Measurements from ENCODE around the gene SPRYD3. TPM values are rescaled to one million over a fixed set of nuclear protein-coding genes. Genes with fewer than 3 reads are reported as not detected.

The SPRYD3 gene
- total RNA-seq, 1 experiment from 2014 or later, result 47.5 TPM

DNA sequence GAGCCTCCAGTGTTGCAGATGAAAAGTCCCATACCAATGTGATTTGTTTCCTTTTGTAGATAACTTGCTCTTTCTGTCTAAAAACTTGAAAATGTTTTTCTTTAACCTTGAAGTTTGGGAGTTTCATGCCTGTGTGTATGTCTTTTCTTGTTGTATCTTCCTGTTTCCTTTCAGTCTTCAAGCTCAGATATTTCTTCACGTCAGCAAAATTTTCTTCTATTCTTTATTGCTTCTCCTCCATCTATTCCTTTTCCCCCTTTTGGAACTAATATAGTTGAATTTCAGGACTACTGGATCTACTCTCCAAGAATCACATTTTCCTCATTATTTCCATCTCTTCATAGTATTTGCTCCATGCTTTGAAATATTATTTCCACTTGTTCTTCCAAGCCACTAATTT lies 48.0 kb upstream of the SPRYD3 start:
- POLR2A ChIA-PET, result no interaction called here
- Histone ChIP-seq H4K20me1 (ENCODE audit: insufficient read depth) (no peaks in the 10 kb centered on the region), H3K9me2 (ENCODE audit: insufficient read depth) (no peaks in the 10 kb centered on the region), H3K4me2 (ENCODE audit: low read length) (no peak overlapping the region), H3K4me3 (replicated peaks in 1 of 2; ENCODE audit: low read depth in 1 of 2, low read length in 2 of 2) (no peak overlapping the region), H3K9me3 (ENCODE audit: control insufficient read depth in 1 of 2, insufficient read depth in 1 of 2, low read depth in 1 of 2, low read length in 2 of 2) (no peaks in the 10 kb centered on the region), H3K79me2 (ENCODE audit: insufficient read depth, low read length) (no peaks in the 10 kb centered on the region), H3K36me3 (ENCODE audit: control insufficient read depth in 1 of 2, insufficient read depth in 2 of 2, low read length in 2 of 2) (no peaks in the 10 kb centered on the region), H3K9ac (ENCODE audit: low read length) (no peak overlapping the region), H3K27me3 (ENCODE audit: insufficient read depth, low read length) (no peaks in the 10 kb centered on the region), H2AFZ (ENCODE audit: low read depth, low read length, poor library complexity, severe bottlenecking) (no peak overlapping the region), H3K27ac (ENCODE audit: low read depth, low read length) (no peak overlapping the region), H3K4me1 (ENCODE audit: control insufficient read depth in 1 of 2, insufficient read depth in 2 of 2, low read length in 2 of 2) (no peaks in the 10 kb centered on the region)
- no peak for TF ChIP-seq MAX (IDR thresholded peaks at IDR 0.05)
- TF ChIP-seq TCF7L2 (IDR thresholded peaks at IDR 0.05; ENCODE audit: borderline replicate concordance, extremely low read depth, insufficient read depth, insufficient read length), result no peak
- no peak for TF ChIP-seq EGR1 (IDR thresholded peaks at IDR 0.05; ENCODE audit: low read depth)
- TF ChIP-seq CBX3 (IDR thresholded peaks at IDR 0.05; ENCODE audit: low read depth), result no peak
- TF ChIP-seq POLR2A (IDR thresholded peaks at IDR 0.05; ENCODE audit: borderline replicate concordance, extremely low read depth, insufficient read depth, insufficient read length), result no peak
- no TSS peak for BruUV-seq (replicated peaks)
- ATAC-seq (no peak), DNase-seq (ENCODE audit: low read depth, low spot score) (no peak)
- CTCF ChIA-PET, result no interaction called here
- RAD21 ChIA-PET (ENCODE audit: low non-redundant PET in 1 of 2, low total read pairs in 2 of 2, uncharacterized antibody in 2 of 2, unreplicated experiment in 2 of 2), result no interaction called here
- intact Hi-C loops (cut with micrococcal nuclease), result no loop called here

- RAD21 ChIA-PET (ENCODE audit: low non-redundant PET in 1 of 2, low total read pairs in 2 of 2, uncharacterized antibody in 2 of 2, unreplicated experiment in 2 of 2), result no interaction called here
- Histone ChIP-seq H3K4me2 (ENCODE audit: low read length) (no peak overlapping the region), H3K36me3 (ENCODE audit: control insufficient read depth in 1 of 2, insufficient read depth in 2 of 2, low read length in 2 of 2) (no peaks in the 10 kb centered on the region), H3K9ac (ENCODE audit: low read length) (no peak overlapping the region), H3K4me3 (replicated peaks in 1 of 2; ENCODE audit: low read depth in 1 of 2, low read length in 2 of 2) (no peak overlapping the region), H3K27me3 (ENCODE audit: insufficient read depth, low read length) (no peaks in the 10 kb centered on the region), H3K9me2 (ENCODE audit: insufficient read depth) (no peaks in the 10 kb centered on the region), H3K4me1 (ENCODE audit: control insufficient read depth in 1 of 2, insufficient read depth in 2 of 2, low read length in 2 of 2) (no peaks in the 10 kb centered on the region), H3K9me3 (ENCODE audit: control insufficient read depth in 1 of 2, insufficient read depth in 1 of 2, low read depth in 1 of 2, low read length in 2 of 2) (no peaks in the 10 kb centered on the region), H3K79me2 (ENCODE audit: insufficient read depth, low read length) (no peaks in the 10 kb centered on the region), H3K27ac (ENCODE audit: low read depth, low read length) (no peak overlapping the region), H4K20me1 (ENCODE audit: insufficient read depth) (no peaks in the 10 kb centered on the region), H2AFZ (ENCODE audit: low read depth, low read length, poor library complexity, severe bottlenecking) (no peak overlapping the region)
- ATAC-seq (no peak), DNase-seq (ENCODE audit: low read depth, low spot score) (no peak)
- POLR2A ChIA-PET, result no interaction called here
- TF ChIP-seq SP1 (IDR thresholded peaks at IDR 0.05; ENCODE audit: low read depth), result no peak
- TF ChIP-seq ZFX (IDR thresholded peaks at IDR 0.05), result no peak
- TF ChIP-seq POLR2AphosphoS5 (IDR thresholded peaks at IDR 0.05; ENCODE audit: low read depth, low read length), result no peak
- no peak for TF ChIP-seq SRF (IDR thresholded peaks at IDR 0.05; ENCODE audit: low read depth)
- TF ChIP-seq EZH2phosphoT487 (IDR thresholded peaks at IDR 0.05; ENCODE audit: borderline replicate concordance), result no peak
- TF ChIP-seq JUND (IDR thresholded peaks at IDR 0.05), result no peak
- no peak for TF ChIP-seq ZBTB33 (IDR thresholded peaks at IDR 0.05; ENCODE audit: extremely low read depth, insufficient replicate concordance, low read length)
- TF ChIP-seq CBX3 (IDR thresholded peaks at IDR 0.05; ENCODE audit: low read depth), result no peak
- no peak for TF ChIP-seq CTCF (IDR thresholded peaks at IDR 0.05 in 2 of 3, conservative IDR thresholded peaks at IDR 0.05 in 1 of 3; ENCODE audit: borderline replicate concordance in 1 of 3, insufficient read depth in 1 of 3, low read depth in 2 of 3, low read length in 2 of 3)
- TF ChIP-seq ZNF274 (IDR thresholded peaks at IDR 0.05; ENCODE audit: low read depth, low read length), result no peak
- no peak for TF ChIP-seq EZH2 (IDR thresholded peaks at IDR 0.05)
- no peak for TF ChIP-seq MAX (IDR thresholded peaks at IDR 0.05)
- no peak for TF ChIP-seq YY1 (IDR thresholded peaks at IDR 0.05; ENCODE audit: extremely low read depth, insufficient replicate concordance, low read depth, low read length)
- TF ChIP-seq, protein P1, sequence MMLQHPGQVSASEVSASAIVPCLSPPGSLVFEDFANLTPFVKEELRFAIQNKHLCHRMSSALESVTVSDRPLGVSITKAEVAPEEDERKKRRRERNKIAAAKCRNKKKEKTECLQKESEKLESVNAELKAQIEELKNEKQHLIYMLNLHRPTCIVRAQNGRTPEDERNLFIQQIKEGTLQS (IDR thresholded peaks at IDR 0.05), result no peak
- TF ChIP-seq SIN3A (IDR thresholded peaks at IDR 0.05; ENCODE audit: low read depth), result no peak
- no TSS peak for BruUV-seq (replicated peaks)
- intact Hi-C loops (cut with micrococcal nuclease), result no loop called here
- CTCF ChIA-PET, result no interaction called here
These were observed 45.1 kb upstream of the SPRYD3 start for GRCh38 chr12:53124352-53124723.
